ENCODE measurements around the gene PIGU. TPM values are rescaled to one million over a fixed set of nuclear protein-coding genes. Genes with fewer than 3 reads are reported as not detected.
A peak's percentile ranks its signal among the peaks of the same experiment; 100 is the strongest.

The PIGU gene
- total and polyA plus RNA-seq, 2 of the 13 experiments (the other 11 are each of a cell fraction or from before 2014, with no cell fraction given) = 45.5 to 231 TPM

- TF ChIP-seq HINFP (CRISPR knock-in tag; IDR thresholded peaks at IDR 0.05; ENCODE audit: low read depth) = 0 out of 2 replicates have a peak, but pooled peaks have one; percentile 12
- 0 out of 2 replicates have a peak, but pooled peaks have one; percentile 18 for TF ChIP-seq BORCS8-MEF2B (CRISPR knock-in tag; IDR thresholded peaks at IDR 0.05)
- TF ChIP-seq ZNF546 (CRISPR knock-in tag; conservative IDR thresholded peaks at IDR 0.05) = peak; percentile 83; the same call in 1 of the 2 replicates
- peak; percentile 86 for TF ChIP-seq SALL1 (CRISPR knock-in tag; IDR thresholded peaks at IDR 0.05)
- TF ChIP-seq EP300 (IDR thresholded peaks at IDR 0.05; ENCODE audit: low read depth in 2 of 2, low read length in 2 of 2) = peak in 1 of 2 experiments; percentile 86; a peak in 2 of 4 replicates
- TF ChIP-seq EP300 (CRISPR knock-in tag; IDR thresholded peaks at IDR 0.05; ENCODE audit: borderline replicate concordance) = no peak
- peak; percentile 99 for TF ChIP-seq HNF4A (CRISPR knock-in tag; IDR thresholded peaks at IDR 0.05)
- peak; percentile 58; the same call in 1 of the 2 replicates for TF ChIP-seq MIER3 (CRISPR knock-in tag; IDR thresholded peaks at IDR 0.05; ENCODE audit: borderline replicate concordance)
- TF ChIP-seq, protein P1, sequence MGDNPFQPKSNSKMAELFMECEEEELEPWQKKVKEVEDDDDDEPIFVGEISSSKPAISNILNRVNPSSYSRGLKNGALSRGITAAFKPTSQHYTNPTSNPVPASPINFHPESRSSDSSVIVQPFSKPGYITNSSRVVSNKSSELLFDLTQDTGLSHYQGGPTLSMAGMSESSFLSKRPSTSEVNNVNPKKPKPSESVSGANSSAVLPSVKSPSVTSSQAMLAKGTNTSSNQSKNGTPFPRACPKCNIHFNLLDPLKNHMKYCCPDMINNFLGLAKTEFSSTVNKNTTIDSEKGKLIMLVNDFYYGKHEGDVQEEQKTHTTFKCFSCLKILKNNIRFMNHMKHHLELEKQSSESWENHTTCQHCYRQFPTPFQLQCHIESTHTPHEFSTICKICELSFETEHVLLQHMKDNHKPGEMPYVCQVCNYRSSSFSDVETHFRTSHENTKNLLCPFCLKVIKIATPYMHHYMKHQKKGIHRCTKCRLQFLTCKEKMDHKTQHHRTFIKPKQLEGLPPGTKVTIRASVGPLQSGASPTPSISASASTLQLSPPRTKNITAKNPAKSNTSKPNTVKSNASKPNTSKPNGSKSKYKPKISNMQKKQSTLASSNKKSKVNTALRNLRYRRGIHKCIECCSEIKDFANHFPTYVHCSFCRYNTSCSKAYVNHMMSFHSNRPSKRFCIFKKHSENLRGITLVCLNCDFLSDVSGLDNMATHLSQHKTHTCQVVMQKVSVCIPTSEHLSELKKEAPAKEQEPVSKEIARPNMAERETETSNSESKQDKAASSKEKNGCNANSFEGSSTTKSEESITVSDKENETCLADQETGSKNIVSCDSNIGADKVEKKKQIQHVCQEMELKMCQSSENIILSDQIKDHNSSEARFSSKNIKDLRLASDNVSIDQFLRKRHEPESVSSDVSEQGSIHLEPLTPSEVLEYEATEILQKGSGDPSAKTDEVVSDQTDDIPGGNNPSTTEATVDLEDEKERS (CRISPR knock-in tag; IDR thresholded peaks at IDR 0.05) = peak; percentile 93
- TF ChIP-seq, protein P2, sequence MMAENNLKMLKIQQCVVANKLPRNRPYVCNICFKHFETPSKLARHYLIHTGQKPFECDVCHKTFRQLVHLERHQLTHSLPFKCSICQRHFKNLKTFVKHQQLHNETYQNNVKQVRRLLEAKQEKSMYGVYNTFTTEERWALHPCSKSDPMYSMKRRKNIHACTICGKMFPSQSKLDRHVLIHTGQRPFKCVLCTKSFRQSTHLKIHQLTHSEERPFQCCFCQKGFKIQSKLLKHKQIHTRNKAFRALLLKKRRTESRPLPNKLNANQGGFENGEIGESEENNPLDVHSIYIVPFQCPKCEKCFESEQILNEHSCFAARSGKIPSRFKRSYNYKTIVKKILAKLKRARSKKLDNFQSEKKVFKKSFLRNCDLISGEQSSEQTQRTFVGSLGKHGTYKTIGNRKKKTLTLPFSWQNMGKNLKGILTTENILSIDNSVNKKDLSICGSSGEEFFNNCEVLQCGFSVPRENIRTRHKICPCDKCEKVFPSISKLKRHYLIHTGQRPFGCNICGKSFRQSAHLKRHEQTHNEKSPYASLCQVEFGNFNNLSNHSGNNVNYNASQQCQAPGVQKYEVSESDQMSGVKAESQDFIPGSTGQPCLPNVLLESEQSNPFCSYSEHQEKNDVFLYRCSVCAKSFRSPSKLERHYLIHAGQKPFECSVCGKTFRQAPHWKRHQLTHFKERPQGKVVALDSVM (CRISPR knock-in tag; IDR thresholded peaks at IDR 0.05) = 0 out of 2 replicates have a peak, but pooled peaks have one; percentile 26
- no peak for TF ChIP-seq ZNF34 (CRISPR knock-in tag; IDR thresholded peaks at IDR 0.05; ENCODE audit: borderline replicate concordance)
- peak; percentile 73 for TF ChIP-seq THAP11 (CRISPR knock-in tag; IDR thresholded peaks at IDR 0.05)
- TF ChIP-seq HIC2 (CRISPR knock-in tag; IDR thresholded peaks at IDR 0.05; ENCODE audit: low read depth) = peak; percentile 44; the same call in 1 of the 2 replicates
- TF ChIP-seq NFRKB (IDR thresholded peaks at IDR 0.05) = no peak
- peak; percentile 98 for TF ChIP-seq NCOR1 (IDR thresholded peaks at IDR 0.05; ENCODE audit: borderline replicate concordance, low read length)
- peak; percentile 81 for TF ChIP-seq TBL1XR1 (IDR thresholded peaks at IDR 0.05; ENCODE audit: borderline replicate concordance, low read length, partially characterized antibody)
- peak; percentile 93 for TF ChIP-seq HNF4G (IDR thresholded peaks at IDR 0.05; ENCODE audit: borderline replicate concordance, low read depth, low read length)
- TF ChIP-seq HNF4G (CRISPR knock-in tag; IDR thresholded peaks at IDR 0.05; ENCODE audit: borderline replicate concordance, low read depth) = peak; percentile 91
- TF ChIP-seq FOSL2 (CRISPR knock-in tag; IDR thresholded peaks at IDR 0.05) = peak; percentile 47; the same call in 1 of the 2 replicates
- 0 out of 2 replicates have a peak, but pooled peaks have one; percentile 49 for TF ChIP-seq SALL2 (CRISPR knock-in tag; IDR thresholded peaks at IDR 0.05)
- no peak for TF ChIP-seq DNMT3B (CRISPR knock-in tag; conservative IDR thresholded peaks at IDR 0.05)
Measured at GRCh38 chr20:34706912-34707784, 30.3 kb upstream of the PIGU start (continued).
